Choroid plexus epithelial cell (primary cell): ENCODE data around the gene CARD10.

Experiments
- DNase-seq: peaks from one replicate; pipeline ENCODE4 v3.0.0-alpha.2; 2010; ENCODE audit warnings: low read depth
- H3K4me3 ChIP-seq: 2 replicates; pipeline ENCODE4 v1.5.1; 2011; ENCODE audit warnings: low read depth, mild to moderate bottlenecking, control low read depth, low read length, moderate library complexity
- CTCF ChIP-seq: conservative IDR thresholded peaks from 2 replicates; pipeline ENCODE4 v1.5.1; 2011; ENCODE audit warnings: low read depth, mild to moderate bottlenecking, control low read depth, inconsistent platforms, low read length, moderate library complexity

Gene CARD10

DNA sequence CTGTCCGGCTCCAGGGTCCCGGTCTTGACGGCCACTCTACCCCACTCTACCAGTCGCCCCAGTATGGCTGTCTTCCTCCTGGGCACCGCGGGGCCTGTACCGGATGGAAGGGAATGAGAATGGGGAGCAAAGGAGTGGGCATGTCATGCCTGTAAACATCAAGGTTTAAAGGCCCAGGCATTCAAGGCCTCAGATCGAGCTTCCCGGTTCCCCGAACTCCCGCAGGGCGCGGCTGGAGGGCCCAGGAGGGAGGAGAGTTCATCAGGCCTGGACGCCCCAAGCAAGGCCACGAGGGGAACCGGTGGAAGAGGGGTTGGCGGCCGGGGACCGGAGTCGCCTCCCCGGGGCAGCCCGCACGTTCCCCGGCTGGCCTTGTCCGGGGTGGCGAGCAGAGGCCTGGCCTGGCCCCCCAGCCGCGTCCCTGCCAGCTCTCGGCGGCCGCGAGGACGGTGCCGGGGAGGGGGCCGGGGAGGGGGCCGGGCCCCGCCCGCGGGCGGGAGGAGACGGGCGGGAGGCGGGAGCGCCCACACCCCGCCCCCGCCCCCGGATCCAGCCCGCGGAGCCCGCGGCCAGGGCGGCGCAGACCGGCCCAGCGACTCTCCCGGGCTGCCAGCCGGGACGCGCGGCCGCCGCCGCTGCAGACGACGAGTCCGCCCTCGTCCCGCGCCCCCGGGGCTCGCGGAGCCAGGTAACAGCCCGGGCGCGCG, 40.8 kb upstream of the CARD10 start, which contains the start of gene CDC42EP1:
Gene CDC42EP1, plus strand, starts transcription at position 580 of the 707 bp plus-strand sequence. CDS start 5,870 bp downstream, outside the sequence.
- peak within 1 kb of the TSS; percentile 85 for H3K4me3 ChIP-seq
- TF ChIP-seq CTCF: no peak
- DNase-seq: peak; percentile 59

GRCh38 chr22:37559521-37559900, 40.3 kb upstream of the CARD10 start:
- DNase-seq: no peak
- peak overlapping the region; percentile 85 for H3K4me3 ChIP-seq
- TF ChIP-seq CTCF: no peak

DNA sequence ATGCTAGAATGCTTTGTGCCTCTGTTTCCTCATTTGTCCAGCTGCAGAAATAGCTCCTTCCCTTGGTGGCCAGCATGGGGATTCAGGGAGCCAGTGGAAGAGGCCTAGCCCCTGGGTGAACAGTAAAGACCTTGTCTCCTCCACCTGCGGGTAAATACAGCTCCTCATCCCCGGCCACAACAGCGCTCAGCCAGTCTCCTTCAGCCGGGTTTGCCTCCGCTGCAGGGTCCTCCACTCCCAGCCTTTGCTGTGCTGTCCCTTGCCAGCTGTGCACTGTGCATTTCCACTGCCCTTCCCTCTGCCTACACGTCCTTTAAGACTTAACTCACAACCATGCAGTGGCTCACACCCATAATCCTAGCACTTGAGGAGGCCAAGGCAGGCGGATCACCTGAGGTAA, 39.6 kb upstream of the CARD10 start:
- TF ChIP-seq CTCF: no peak
- no peak for DNase-seq
- H3K4me3 ChIP-seq: no peak overlapping the region

GRCh38 chr22:37557321-37558001, 38.2 kb upstream of the CARD10 start:
- DNase-seq: no peak
- H3K4me3 ChIP-seq: no peak overlapping the region
- no peak for TF ChIP-seq CTCF

- H3K4me3 ChIP-seq: no peak overlapping the region
- no peak for TF ChIP-seq CTCF
- DNase-seq: no peak
Measured at GRCh38 chr22:37556710-37557109, 37.5 kb upstream of the CARD10 start.

- H3K4me3 ChIP-seq: no peak overlapping the region
- TF ChIP-seq CTCF: no peak
- DNase-seq: no peak
Measured at GRCh38 chr22:37555029-37555428, 35.8 kb upstream of the CARD10 start.
